Bronchial epithelial cell (primary cell): ENCODE results near the gene SP2. TPM values are rescaled to one million over a fixed set of nuclear protein-coding genes. Genes with fewer than 3 reads are reported as not detected.

Source experiments
- DNase-seq: peaks from one replicate; pipeline ENCODE4 v3.0.0-alpha.2; 2010; ENCODE audit warnings: low read depth
- FAIRE-seq: peaks from 2 replicates; lab custom pipeline; 2011; peaks lifted over from hg19 to GRCh38; lab: Jason Lieb, UNC
- H3K27me3 ChIP-seq: 2 replicates; pipeline ENCODE4 v1.5.1; 2011; ENCODE audit warnings: low read length; ENCODE audit not compliant: control insufficient read depth, insufficient read depth
- H3K36me3 ChIP-seq: 2 replicates; pipeline ENCODE4 v1.5.1; 2011; ENCODE audit warnings: low read length; ENCODE audit not compliant: control insufficient read depth, insufficient read depth
- H3K4me3 ChIP-seq: 2 replicates; pipeline ENCODE4 v1.5.1; 2011; ENCODE audit warnings: mild to moderate bottlenecking, low read depth, low read length, control low read depth
- total RNA-seq: library from RNA; depleted of rRNA; stranded (reverse); fragments of >200 nt; gene quantifications from 2 replicates; pipeline ENCODE4 v1.2.1, GENCODE V29; 2014
- TF ChIP-seq, protein P1 (sequence below): IDR thresholded peaks from 2 replicates; pipeline ENCODE4 v1.5.1; 2011; ENCODE audit warnings: mild to moderate bottlenecking, moderate library complexity, low read length, control low read depth, inconsistent platforms; ENCODE audit not compliant: insufficient read depth, severe bottlenecking

Gene SP2
- total RNA-seq, 1 donor from 2014 or later, result 1.1 TPM

DNA sequence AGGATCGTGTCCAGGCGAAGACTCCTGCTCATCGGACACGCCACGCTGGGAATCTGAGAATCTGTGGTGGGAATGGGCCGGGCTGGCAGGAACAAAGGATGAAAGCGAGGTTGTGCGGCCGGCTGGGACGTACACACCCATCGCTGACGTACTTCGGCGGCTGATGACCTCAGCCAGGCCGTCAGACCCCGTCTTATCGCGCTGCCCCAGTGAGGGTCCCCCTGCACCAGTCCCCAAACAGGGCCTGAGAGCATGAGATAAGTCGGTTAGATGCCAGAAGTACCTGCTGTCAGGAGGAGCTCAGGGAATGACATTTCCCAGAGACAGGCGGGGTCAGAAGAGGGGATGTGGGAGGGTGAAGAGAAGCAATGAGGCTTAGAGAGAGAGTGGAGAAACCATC, 29.1 kb upstream of the SP2 start:
- Histone ChIP-seq H3K27me3 (no peaks in the 10 kb centered on the region), H3K4me3 (no peak overlapping the region), H3K36me3 (no peaks in the 10 kb centered on the region)
- TF ChIP-seq, protein P1, sequence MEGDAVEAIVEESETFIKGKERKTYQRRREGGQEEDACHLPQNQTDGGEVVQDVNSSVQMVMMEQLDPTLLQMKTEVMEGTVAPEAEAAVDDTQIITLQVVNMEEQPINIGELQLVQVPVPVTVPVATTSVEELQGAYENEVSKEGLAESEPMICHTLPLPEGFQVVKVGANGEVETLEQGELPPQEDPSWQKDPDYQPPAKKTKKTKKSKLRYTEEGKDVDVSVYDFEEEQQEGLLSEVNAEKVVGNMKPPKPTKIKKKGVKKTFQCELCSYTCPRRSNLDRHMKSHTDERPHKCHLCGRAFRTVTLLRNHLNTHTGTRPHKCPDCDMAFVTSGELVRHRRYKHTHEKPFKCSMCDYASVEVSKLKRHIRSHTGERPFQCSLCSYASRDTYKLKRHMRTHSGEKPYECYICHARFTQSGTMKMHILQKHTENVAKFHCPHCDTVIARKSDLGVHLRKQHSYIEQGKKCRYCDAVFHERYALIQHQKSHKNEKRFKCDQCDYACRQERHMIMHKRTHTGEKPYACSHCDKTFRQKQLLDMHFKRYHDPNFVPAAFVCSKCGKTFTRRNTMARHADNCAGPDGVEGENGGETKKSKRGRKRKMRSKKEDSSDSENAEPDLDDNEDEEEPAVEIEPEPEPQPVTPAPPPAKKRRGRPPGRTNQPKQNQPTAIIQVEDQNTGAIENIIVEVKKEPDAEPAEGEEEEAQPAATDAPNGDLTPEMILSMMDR, result no peak
- FAIRE-seq (peak; percentile 52), DNase-seq (peak; percentile 48)

DNA sequence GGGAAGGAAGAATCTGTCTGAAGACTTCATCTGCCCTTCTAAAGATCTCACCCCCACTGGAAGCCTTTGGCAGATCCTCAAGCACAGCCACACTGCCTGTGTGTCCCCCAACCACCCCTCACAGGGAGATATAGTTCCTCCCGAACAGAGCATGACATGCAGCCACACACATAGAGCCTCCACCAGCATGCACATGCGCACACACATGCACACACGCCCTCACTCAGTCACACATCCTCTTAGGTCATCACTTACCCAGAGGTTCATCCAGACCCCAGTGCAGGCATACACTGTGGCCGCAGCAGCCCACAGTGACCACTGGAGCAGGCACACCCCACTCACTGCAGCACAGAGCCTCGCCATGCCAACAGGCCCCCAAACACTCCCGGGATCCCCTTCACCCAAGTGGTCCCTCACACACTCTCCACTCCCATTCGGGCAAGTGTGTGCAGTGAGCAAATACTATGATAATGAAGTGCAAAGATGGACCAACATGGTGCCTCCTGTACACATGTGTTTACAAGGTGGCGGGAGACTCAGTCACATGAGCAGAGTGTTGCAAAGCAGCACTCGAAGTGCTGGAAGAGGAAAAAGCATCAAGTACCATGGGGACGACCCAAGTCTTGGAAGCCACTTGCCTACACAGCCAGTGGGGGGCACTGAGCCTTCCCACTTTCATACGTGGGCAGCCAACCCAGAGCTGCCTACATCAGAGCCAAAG, 28.1 kb upstream of the SP2 start:
- H3K27me3 ChIP-seq, result peaks cover under 1% of the 10 kb centered on the region
- H3K36me3 ChIP-seq, result no peaks in the 10 kb centered on the region
- TF ChIP-seq, protein P1, result no peak
- peak; percentile 36 for FAIRE-seq
- DNase-seq, result no peak
- no peak overlapping the region for H3K4me3 ChIP-seq

DNA sequence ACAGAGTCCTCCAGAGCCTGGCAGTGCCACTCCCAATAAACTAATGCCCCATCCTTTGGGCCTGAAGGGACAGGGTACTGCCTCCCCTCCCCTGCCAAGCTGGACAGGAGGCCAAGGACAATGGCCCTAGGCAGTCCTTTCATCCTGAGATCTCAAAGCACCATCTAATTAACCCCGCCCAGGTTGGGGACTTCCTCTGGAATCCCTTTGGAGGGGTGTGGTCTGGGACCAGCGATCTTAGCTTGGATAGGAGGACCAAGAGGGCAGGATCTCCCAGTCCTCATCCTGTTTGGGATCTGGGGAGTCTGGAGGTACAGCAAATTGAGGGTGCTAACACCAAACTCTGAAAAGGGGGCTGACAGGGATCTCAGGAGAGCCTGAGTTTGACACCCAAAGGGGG, 26.9 kb upstream of the SP2 start:
- H3K27me3 ChIP-seq, result peaks cover 2% of the 10 kb centered on the region
- DNase-seq (no peak), FAIRE-seq (no peak)
- H3K36me3 ChIP-seq, result no peaks in the 10 kb centered on the region
- TF ChIP-seq, protein P1, result no peak
- H3K4me3 ChIP-seq, result no peak overlapping the region

DNA sequence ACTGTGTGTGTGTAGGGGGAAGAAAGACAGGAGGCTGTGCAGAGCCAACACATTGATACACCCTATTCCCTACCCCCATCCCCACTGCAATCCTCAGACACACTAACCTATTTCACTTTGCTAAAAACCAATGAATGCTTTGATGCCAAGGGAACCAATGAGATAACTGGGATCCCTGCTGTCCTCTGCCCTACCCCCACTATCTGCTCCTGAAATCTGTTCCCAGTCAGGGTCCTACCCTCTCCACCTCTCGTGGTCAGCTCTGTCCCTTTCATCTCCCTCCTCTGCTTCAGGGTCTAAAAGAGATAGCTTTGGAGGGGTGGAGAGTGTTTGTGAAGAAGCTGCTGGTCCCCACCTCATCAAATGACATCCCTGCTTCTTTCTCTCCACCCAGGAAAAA, 26.0 kb upstream of the SP2 start:
- Histone ChIP-seq H3K4me3 (no peak overlapping the region), H3K27me3 (peaks cover 2% of the 10 kb centered on the region), H3K36me3 (no peaks in the 10 kb centered on the region)
- DNase-seq (no peak), FAIRE-seq (no peak)
- TF ChIP-seq, protein P1, result no peak

DNA sequence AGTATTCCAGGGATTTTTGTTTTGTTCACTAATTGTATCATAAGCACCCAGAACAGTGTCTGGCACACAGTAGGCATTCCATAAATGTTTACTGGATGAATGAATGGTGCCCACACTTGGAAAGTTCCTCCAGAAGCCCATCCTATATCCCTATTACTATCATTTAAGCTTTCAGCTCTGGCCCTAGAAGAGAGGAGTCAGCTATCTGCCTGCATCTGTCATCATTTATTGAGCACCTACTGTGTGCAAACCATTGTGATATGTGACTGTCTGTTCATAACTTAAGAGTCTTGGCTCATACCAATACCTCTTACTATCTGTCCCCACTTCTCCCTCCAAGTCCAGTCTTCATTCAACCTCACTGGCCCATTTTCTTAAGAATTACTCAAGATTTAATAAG, 25.0 kb upstream of the SP2 start:
- FAIRE-seq (no peak), DNase-seq (no peak)
- TF ChIP-seq, protein P1, result no peak
- no peaks in the 10 kb centered on the region for H3K36me3 ChIP-seq
- H3K4me3 ChIP-seq, result no peak overlapping the region
- H3K27me3 ChIP-seq, result peaks cover 4% of the 10 kb centered on the region
